ENCODE data around the gene PIGL.

Gene PIGL

DNA sequence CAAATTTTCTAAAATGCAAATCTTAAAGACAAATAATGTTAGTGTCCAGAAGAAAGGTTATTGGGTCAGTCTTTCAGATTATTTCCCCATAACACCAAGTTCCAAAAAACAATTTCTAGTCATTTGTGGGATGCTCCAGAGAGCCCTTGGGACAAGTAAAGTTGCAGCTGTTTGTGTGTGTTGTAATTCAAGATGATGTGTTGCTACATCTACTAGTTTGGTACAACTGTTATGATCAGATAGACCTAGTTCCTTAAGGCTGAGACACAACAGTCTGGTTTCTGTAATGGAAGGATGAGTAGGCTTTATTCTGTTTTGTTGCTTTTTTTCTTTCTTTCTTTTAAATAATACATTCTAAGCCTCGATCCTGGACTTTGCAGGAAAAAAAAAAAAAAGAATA is 41.9 kb downstream of the PIGL start:
- H4K20me1 ChIP-seq (ENCODE audit: insufficient read depth, low read length, poor library complexity, severe bottlenecking): no peaks in the 10 kb centered on the region
- no peak overlapping the region for H2AFZ ChIP-seq (ENCODE audit: low read length)
- H3K79me2 ChIP-seq (ENCODE audit: insufficient read depth, low read length): no peaks in the 10 kb centered on the region
- H3K36me3 ChIP-seq (ENCODE audit: insufficient read depth, low read length): no peaks in the 10 kb centered on the region
- peaks cover 3% of the 10 kb centered on the region; the same call in 1 of the 2 replicates for H3K9me3 ChIP-seq (ENCODE audit: insufficient read depth, low read depth, low read length)
- no peaks in the 10 kb centered on the region for H3K27me3 ChIP-seq (ENCODE audit: insufficient read depth, low read length, poor library complexity, severe bottlenecking)
- no peak overlapping the region for H3K4me2 ChIP-seq (ENCODE audit: low read depth, low read length, poor library complexity, severe bottlenecking)
- no peaks in the 10 kb centered on the region for H3K4me1 ChIP-seq (ENCODE audit: insufficient read depth, low read length, poor library complexity, severe bottlenecking)
- H3K4me3 ChIP-seq (ENCODE audit: low read length, poor library complexity, severe bottlenecking): no peak overlapping the region
- H3K9ac ChIP-seq (ENCODE audit: low read depth, low read length, poor library complexity, severe bottlenecking): no peak overlapping the region
- no peaks in the 10 kb centered on the region for H3K9me2 ChIP-seq (replicated peaks; ENCODE audit: low read depth, low read length)
- no peak for TF ChIP-seq EZH2phosphoT487 (IDR thresholded peaks at IDR 0.05; ENCODE audit: borderline replicate concordance)
- TF ChIP-seq, protein P1, sequence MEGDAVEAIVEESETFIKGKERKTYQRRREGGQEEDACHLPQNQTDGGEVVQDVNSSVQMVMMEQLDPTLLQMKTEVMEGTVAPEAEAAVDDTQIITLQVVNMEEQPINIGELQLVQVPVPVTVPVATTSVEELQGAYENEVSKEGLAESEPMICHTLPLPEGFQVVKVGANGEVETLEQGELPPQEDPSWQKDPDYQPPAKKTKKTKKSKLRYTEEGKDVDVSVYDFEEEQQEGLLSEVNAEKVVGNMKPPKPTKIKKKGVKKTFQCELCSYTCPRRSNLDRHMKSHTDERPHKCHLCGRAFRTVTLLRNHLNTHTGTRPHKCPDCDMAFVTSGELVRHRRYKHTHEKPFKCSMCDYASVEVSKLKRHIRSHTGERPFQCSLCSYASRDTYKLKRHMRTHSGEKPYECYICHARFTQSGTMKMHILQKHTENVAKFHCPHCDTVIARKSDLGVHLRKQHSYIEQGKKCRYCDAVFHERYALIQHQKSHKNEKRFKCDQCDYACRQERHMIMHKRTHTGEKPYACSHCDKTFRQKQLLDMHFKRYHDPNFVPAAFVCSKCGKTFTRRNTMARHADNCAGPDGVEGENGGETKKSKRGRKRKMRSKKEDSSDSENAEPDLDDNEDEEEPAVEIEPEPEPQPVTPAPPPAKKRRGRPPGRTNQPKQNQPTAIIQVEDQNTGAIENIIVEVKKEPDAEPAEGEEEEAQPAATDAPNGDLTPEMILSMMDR (conservative IDR thresholded peaks at IDR 0.05; ENCODE audit: low read length): no peak
- no peaks in the 10 kb centered on the region for H3F3A ChIP-seq (ENCODE audit: low read depth)

DNA sequence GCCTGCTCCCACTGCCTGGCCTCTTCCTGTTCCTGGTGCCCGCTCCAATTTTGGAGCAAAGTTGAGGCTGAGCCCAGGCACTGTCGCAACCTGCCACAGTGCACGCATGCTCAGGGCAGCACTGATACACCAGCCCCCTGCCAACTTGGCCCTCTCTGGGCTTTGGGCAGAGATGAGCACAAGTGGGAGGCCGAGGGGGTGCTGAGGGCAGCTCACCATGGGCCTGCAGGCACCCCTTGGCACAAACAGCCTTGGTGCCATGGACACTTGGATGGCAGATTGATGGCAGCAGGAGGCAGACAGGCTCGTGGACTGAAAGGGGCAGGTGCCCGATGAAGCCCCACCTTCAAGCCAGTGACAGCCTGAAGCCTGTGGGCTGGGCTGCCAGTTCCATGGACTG is 42.9 kb downstream of the PIGL start:
- Histone ChIP-seq H2AFZ (ENCODE audit: low read length) (no peak overlapping the region), H3F3A (ENCODE audit: low read depth) (no peaks in the 10 kb centered on the region), H3K9me3 (ENCODE audit: insufficient read depth, low read depth, low read length) (peaks cover 3% of the 10 kb centered on the region; the same call in 1 of the 2 replicates), H3K9me2 (replicated peaks; ENCODE audit: low read depth, low read length) (no peaks in the 10 kb centered on the region), H3K4me1 (ENCODE audit: insufficient read depth, low read length, poor library complexity, severe bottlenecking) (no peaks in the 10 kb centered on the region), H3K9ac (ENCODE audit: low read depth, low read length, poor library complexity, severe bottlenecking) (no peak overlapping the region), H3K4me3 (ENCODE audit: low read length, poor library complexity, severe bottlenecking) (no peak overlapping the region), H3K36me3 (ENCODE audit: insufficient read depth, low read length) (no peaks in the 10 kb centered on the region), H3K4me2 (ENCODE audit: low read depth, low read length, poor library complexity, severe bottlenecking) (no peak overlapping the region), H3K27me3 (ENCODE audit: insufficient read depth, low read length, poor library complexity, severe bottlenecking) (no peaks in the 10 kb centered on the region), H3K79me2 (ENCODE audit: insufficient read depth, low read length) (no peaks in the 10 kb centered on the region), H4K20me1 (ENCODE audit: insufficient read depth, low read length, poor library complexity, severe bottlenecking) (no peaks in the 10 kb centered on the region)
- no peak for TF ChIP-seq EZH2phosphoT487 (IDR thresholded peaks at IDR 0.05; ENCODE audit: borderline replicate concordance)
- TF ChIP-seq, protein P1 (conservative IDR thresholded peaks at IDR 0.05; ENCODE audit: low read length): no peak

DNA sequence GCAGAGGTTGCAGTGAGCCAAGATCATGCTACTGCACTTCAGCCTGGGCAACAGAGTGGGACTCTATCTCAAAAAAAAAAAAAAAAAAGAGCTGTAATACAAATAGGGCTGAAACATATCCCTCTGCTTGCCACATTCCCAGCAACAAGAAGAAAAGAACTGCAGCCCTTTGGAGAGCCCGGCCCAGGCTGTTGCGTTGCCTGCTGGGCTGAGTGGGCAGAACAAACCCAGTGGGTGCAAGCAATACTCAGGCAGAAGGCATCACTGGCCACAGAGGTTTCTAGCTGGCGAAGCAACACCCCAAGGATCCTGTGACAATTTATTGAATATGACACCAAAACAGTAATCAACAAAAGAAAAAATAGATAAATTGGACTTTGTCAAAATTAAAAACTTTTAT is 44.0 kb downstream of the PIGL start:
- H3K36me3 ChIP-seq (ENCODE audit: insufficient read depth, low read length): no peaks in the 10 kb centered on the region
- no peaks in the 10 kb centered on the region for H3F3A ChIP-seq (ENCODE audit: low read depth)
- H3K9me3 ChIP-seq (ENCODE audit: insufficient read depth, low read depth, low read length): peaks cover 3% of the 10 kb centered on the region; the same call in 1 of the 2 replicates
- H2AFZ ChIP-seq (ENCODE audit: low read length): no peak overlapping the region
- TF ChIP-seq, protein P1 (conservative IDR thresholded peaks at IDR 0.05; ENCODE audit: low read length): no peak
- no peak overlapping the region for H3K4me2 ChIP-seq (ENCODE audit: low read depth, low read length, poor library complexity, severe bottlenecking)
- no peaks in the 10 kb centered on the region for H3K79me2 ChIP-seq (ENCODE audit: insufficient read depth, low read length)
- H3K4me1 ChIP-seq (ENCODE audit: insufficient read depth, low read length, poor library complexity, severe bottlenecking): no peaks in the 10 kb centered on the region
- H3K9me2 ChIP-seq (replicated peaks; ENCODE audit: low read depth, low read length): no peaks in the 10 kb centered on the region
- H3K27me3 ChIP-seq (ENCODE audit: insufficient read depth, low read length, poor library complexity, severe bottlenecking): no peaks in the 10 kb centered on the region
- no peak overlapping the region for H3K9ac ChIP-seq (ENCODE audit: low read depth, low read length, poor library complexity, severe bottlenecking)
- no peak overlapping the region for H3K4me3 ChIP-seq (ENCODE audit: low read length, poor library complexity, severe bottlenecking)
- no peaks in the 10 kb centered on the region for H4K20me1 ChIP-seq (ENCODE audit: insufficient read depth, low read length, poor library complexity, severe bottlenecking)
